HL-60/S4 treated with retinoic acid at 250 ng/mL for 4 days and 3 days (cell line): Measurements from ENCODE around the gene CASZ1.

Experiments used
- in situ Hi-C: fragments of 300-500 bp; cut with MboI; formaldehyde crosslinking; loops from 2 replicates; pipeline ENCODE4 v1.7.0; 2022; ENCODE audit warnings: low sequenced_read_pairs

CASZ1 gene

DNA sequence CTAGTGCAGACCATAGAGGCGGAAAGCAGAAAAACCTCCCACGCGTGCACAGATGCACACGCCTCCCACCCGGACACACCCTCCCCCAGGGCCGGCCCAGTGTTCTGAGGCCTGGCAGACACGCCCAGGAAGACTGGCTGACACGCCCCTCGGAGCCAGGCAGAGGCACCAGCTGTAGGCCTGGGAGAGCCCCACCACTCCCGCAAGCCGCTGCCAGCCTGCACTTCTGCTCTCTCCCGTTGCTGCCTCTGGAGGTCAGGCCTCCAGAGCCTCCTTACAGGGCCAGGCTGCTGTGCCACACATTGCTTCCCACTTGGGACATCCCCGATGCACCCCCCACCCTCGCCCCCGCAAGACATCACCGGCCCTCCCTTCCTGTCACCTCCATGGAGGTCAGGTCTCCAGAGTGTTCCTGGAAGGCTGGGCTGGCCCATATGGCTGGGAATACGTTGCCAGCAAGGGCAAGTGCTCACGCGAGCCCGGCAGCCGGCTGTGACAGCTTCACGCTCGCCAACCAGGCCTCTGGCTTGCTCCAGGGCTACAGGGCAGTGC lies 40.4 kb downstream of the CASZ1 start:
- in situ Hi-C loops, result no loop called here

DNA sequence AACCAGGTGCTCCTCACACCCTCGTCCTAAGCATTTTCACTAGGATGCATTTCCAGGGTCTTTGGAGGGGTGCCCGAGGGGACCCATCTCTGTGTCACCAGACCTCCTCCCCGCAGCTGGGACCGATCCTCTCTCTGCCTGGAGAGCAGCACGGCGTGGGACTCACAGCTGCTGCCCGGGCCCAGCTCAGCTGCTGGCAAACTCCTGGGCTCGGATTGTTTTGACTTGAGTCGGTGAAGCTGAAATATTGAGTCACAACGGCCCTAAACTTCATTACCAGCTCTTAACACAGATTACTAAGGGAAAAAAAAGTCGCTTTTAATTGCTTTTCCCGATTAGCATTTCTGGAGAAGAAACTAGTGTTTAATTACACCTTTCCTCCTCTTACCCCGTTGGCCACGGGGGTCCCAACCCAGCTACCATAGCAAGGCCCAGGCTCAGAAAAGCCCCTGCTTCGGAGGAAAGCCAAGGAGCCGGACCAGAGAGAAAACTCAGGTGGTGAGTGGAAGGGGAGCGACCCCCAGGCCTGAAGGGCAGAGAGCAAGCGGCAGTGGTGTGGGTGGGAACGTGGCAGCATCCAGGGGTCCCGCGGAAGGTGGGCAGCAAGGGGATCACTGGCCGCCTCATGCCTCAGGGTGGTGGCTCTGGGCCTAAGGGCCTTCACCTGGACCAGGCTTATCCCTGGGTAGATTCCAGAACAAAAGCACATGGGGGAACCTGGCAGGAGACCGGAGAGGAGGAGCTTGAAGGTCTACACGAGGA lies 41.7 kb downstream of the CASZ1 start:
- in situ Hi-C loops, result no loop called here

- in situ Hi-C loops, result no loop called here
Measured at GRCh38 chr1:10753299-10753698, 43.1 kb downstream of the CASZ1 start.

GRCh38 chr1:10751561-10752085 lies 44.8 kb downstream of the CASZ1 start:
- in situ Hi-C loops, result no loop called here

DNA sequence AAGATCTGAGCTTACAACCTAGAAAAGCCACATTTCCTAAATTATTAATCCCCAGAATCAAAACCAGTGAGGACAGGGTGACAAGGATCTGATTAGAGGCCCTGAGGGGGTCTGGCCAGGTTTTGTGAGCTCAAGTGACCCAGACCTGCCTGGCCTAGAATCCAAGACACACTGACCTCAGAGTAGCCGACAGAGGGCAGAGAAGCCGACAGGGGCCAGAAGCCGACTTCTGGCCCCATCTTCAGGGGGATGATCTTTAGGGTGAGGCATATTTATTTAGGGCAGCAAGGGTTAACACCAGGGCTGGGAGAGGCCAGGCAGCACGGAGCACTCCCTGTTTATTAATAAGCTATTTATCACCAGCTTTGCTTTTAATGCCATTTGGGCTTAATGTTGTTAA lies 45.3 kb downstream of the CASZ1 start:
- in situ Hi-C loops, result no loop called here

GRCh38 chr1:10745886-10746455 lies 50.5 kb downstream of the CASZ1 start:
- in situ Hi-C loops, result no loop called here

- in situ Hi-C loops, result no loop called here
Measured at GRCh38 chr1:10745383-10745782, 51.1 kb downstream of the CASZ1 start.

GRCh38 chr1:10744654-10745238 lies 51.7 kb downstream of the CASZ1 start:
- in situ Hi-C loops, result no loop called here

DNA sequence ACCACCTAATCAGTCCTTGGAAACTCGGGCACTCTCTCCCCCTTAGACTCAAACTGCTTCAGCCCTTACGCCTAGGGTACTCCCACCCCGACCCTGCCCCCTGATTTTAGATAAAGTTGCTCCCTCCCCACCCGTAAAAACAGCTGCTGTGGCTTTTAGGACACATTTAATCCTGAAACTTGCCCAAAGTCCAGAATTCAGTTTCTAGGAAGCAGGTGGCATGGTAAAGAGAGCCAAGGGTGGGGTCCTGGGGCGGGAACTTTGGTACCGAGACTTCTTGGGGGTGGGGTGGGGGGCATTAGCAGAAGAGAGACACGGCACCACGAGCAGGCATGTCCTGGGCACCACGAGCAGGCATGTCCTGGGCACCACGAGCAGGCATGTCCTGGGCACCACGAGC lies 52.4 kb downstream of the CASZ1 start:
- in situ Hi-C loops, result no loop called here

DNA sequence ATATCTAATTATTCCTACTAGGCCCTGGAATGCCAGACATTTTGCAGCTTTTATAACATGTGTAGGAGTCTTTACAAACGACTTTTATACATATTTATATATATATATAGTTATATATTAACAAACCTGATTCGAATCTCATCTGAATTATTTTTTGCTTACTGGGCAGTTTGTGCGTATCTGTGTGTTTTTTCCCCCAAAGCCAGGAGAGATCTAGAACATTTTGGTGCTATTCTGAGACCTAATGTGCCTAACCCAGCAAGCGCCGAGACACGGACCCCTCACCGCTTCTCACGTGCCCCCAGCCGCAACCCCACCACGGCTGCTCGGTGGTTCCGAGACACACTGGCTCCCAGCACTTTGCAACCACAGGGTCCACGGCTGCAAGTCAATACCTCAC lies 54.8 kb downstream of the CASZ1 start:
- in situ Hi-C loops, result no loop called here

GRCh38 chr1:10740123-10740522 lies 56.3 kb downstream of the CASZ1 start:
- in situ Hi-C loops, result no loop called here

GRCh38 chr1:10739589-10739988 lies 56.9 kb downstream of the CASZ1 start:
- in situ Hi-C loops, result no loop called here

DNA sequence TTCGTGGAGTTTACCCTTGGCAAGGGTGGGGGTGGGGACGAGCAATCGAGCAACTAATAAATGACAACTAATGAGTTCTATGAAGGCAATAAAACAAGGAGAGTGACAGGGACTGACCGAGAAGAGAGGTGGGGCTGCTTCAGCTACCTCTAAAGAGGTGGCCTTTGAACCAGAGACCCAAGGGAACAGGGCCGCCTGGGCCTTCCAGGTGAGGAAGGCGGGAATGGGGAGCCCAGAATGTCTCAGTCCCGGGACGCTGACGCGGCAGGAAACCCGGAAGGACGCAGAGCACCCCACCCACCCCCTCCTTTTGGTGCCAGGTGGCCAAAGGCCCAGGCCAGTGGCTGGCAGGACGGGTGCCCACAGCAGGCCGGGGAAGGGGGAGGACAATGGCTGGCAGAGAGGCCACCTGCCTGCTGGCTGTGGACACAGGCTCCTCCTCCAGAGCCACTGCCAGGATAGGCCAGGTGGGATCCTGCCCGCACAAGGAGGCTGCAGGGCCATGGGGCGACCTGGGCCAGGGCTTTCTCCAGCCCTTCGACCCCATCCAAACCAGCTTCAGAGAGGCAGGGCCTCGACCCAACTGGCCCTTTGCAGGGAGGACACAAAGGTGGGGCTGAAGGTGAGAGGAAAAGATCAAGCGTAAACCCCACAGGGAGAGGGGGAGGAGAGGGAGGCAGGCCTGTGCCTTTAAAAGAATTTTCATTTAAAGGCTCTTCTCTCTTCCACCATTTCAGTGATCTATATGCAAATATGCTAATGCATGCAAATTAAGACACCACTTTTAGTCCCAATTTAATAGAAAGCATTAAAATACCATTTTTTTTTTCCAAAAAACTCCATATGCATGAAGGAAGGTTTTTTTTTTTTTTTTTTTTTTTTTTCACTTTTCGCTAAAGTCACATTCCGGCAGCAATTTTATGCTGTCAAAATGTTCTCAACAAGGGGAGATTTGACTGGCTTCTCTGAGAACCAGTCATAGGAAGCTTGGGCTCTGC lies 58.1 kb downstream of the CASZ1 start:
- in situ Hi-C loops, result no loop called here

- in situ Hi-C loops, result no loop called here
Measured at GRCh38 chr1:10737651-10738050, 58.8 kb downstream of the CASZ1 start.

DNA sequence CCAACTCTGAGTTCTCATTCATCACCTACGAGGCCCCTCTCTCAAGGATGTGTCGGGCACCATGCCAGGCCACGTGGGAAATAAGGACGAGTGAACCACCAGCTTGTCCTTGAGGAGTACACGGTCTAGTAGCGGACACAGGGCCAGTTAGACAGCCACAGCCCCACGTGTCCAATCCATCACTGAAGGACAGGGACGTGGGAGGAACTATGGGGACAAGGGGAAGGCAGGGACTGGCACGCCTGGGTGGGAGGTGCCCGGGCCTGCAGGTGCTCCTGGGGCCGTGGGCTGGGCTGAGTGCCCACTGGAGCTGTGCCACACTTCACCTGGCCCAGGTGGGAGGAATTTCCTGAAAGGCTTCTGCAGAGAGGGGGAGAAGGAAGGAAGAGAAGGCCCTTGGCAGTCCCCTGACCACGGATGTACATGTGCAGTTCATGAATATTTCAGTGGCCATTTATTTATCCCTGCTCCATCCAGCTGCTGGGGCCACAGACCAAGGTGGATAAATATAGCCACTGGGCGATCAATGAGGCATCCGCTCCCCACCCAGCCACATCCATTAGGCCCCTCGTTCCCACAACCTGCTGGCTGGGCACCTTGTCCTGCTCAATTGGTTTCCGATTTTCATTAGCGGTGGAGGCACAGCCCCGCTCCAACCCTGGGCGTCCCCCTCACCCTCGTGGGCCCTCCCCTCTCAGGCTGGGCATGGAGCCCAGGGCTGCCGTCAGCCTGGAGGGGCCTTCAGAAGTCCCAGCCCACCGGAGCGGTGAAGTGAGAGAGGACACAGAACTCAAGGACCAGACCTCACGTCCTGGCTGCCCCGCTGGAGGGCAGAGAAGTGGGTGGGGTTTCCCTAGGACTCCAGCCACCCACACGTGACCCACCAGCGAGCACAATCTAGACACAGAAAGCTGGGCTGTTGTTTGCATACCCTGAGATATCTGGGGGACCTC lies 59.5 kb downstream of the CASZ1 start:
- in situ Hi-C loops, result no loop called here

DNA sequence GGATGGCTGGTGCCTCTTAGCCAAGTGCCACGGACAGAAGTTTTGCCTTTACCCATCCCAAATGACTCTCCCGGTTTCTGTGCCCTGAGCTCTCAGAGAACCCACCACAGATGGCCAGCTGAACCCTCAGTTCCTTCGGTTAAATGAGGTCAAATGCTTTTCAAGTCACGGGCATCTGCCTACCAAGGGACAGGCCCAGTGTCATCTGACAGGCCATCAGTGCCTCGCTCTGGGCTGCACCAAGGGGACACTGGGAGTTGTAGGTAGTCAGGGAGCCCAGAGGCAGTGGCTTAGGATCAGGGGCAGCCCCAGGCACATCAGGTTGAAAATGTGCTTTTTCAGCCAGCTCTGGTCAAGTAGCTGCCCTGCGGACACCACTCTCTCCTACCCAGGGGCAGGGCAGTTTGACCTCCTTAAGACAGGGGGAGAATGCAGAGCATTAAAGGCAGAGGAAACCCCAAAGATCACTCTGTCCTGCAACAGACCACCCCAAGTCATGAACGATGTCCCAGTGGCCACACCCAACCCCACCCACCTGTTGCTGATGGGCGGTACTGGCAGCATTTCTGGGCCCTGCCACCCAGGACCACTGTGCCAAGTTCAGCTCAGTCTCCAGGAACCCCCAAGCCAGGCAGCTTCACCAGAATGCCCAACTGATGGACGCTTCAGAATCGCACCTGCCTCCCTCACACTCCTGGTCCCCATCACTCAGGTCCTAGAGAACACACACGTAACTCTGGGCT lies 60.7 kb downstream of the CASZ1 start:
- in situ Hi-C loops, result no loop called here

GRCh38 chr1:10734962-10735544 lies 61.4 kb downstream of the CASZ1 start:
- in situ Hi-C loops, result no loop called here

- in situ Hi-C loops, result no loop called here
Measured at GRCh38 chr1:10734375-10734774, 62.1 kb downstream of the CASZ1 start.
